ENCODE results near the gene SPAG9.

SPAG9 gene

GRCh38 chr17:50952889-50953288, 167.8 kb downstream of the SPAG9 start:
- TF ChIP-seq ZNF175 (tag by site-specific recombination; IDR thresholded peaks at IDR 0.05) (no peak), HOXA7 (CRISPR knock-in tag; IDR thresholded peaks at IDR 0.05; ENCODE audit: borderline replicate concordance) (no peak), ZNF530 (tag by site-specific recombination; IDR thresholded peaks at IDR 0.05; ENCODE audit: low read depth) (no peak), ZNF23 (tag by site-specific recombination; IDR thresholded peaks at IDR 0.05; ENCODE audit: borderline replicate concordance) (no peak), ZNF777 (tag by site-specific recombination; IDR thresholded peaks at IDR 0.05; ENCODE audit: borderline replicate concordance) (no peak), ZNF391 (tag by site-specific recombination; IDR thresholded peaks at IDR 0.05; ENCODE audit: borderline replicate concordance, low read depth) (no peak), ZNF548 (tag by site-specific recombination; IDR thresholded peaks at IDR 0.05) (no peak), ZNF341 (tag by site-specific recombination; IDR thresholded peaks at IDR 0.05; ENCODE audit: low read depth) (no peak), TCF7L2 (IDR thresholded peaks at IDR 0.05; ENCODE audit: borderline replicate concordance, low read depth, low read length) (no peak), KLF8 (tag by site-specific recombination; IDR thresholded peaks at IDR 0.05) (no peak), ZNF146 (tag by site-specific recombination; IDR thresholded peaks at IDR 0.05) (no peak)
- Histone ChIP-seq H3K36me3 (ENCODE audit: control insufficient read depth in 2 of 2, insufficient read depth in 1 of 2, low read length in 2 of 2) (no peaks in the 10 kb centered on the region), H3K4me3 (ENCODE audit: low read depth, low read length) (no peak overlapping the region), H3K27ac (ENCODE audit: extremely low read depth, low read depth, low read length) (no peak overlapping the region), H3K9me3 (ENCODE audit: control insufficient read depth, insufficient read depth, low read depth, low read length) (no peaks in the 10 kb centered on the region), H3K4me1 (ENCODE audit: control insufficient read depth, insufficient read depth, low read length) (no peaks in the 10 kb centered on the region; the same call in 1 of the 2 replicates)
- ChIA-PET POLR2A (interaction anchor here (1.1 to 4.9 kb wide), 2 partner anchors 9 to 87 kb away, joined by 3 to 106 read pairs; partner anchors contain the start of gene TOB1), CTCF (interaction anchor here (1.0 to 12.1 kb wide), 7 partner anchors 8 to 169 kb away, joined by 3 to 329 read pairs (median 10); no protein-coding TSS in a partner anchor)

GRCh38 chr17:50952013-50952412, 168.7 kb downstream of the SPAG9 start:
- ChIA-PET CTCF (interaction anchor here (0.6 to 12.1 kb wide), 8 partner anchors 89 to 169 kb away, joined by 3 to 329 read pairs (median 7); no protein-coding TSS in a partner anchor), POLR2A (interaction anchor here (1.6 kb wide), 1 partner anchor 86 kb away, joined by 9 read pairs; the partner anchor contains the start of gene TOB1)
- H3K4me3 ChIP-seq (ENCODE audit: low read depth, low read length) = no peak overlapping the region
- H3K4me1 ChIP-seq (ENCODE audit: control insufficient read depth, insufficient read depth, low read length) = no peaks in the 10 kb centered on the region; the same call in 1 of the 2 replicates
- H3K27ac ChIP-seq (ENCODE audit: extremely low read depth, low read depth, low read length) = no peak overlapping the region
- H3K36me3 ChIP-seq (ENCODE audit: control insufficient read depth in 2 of 2, insufficient read depth in 1 of 2, low read length in 2 of 2) = no peaks in the 10 kb centered on the region
- no peaks in the 10 kb centered on the region for H3K9me3 ChIP-seq (ENCODE audit: control insufficient read depth, insufficient read depth, low read depth, low read length)
- peak; percentile 64 for TF ChIP-seq SP7 (tag by site-specific recombination; IDR thresholded peaks at IDR 0.05)
- TF ChIP-seq ZNF37A (tag by site-specific recombination; IDR thresholded peaks at IDR 0.05) = no peak
- TF ChIP-seq ZNF777 (tag by site-specific recombination; IDR thresholded peaks at IDR 0.05; ENCODE audit: borderline replicate concordance) = no peak
- TF ChIP-seq ZSCAN18 (tag by site-specific recombination; IDR thresholded peaks at IDR 0.05) = no peak
- TF ChIP-seq KLF1 (tag by site-specific recombination; IDR thresholded peaks at IDR 0.05) = peak; percentile 82
- TF ChIP-seq ZBTB17 (tag by site-specific recombination; IDR thresholded peaks at IDR 0.05) = no peak
- no peak for TF ChIP-seq ZNF398 (tag by site-specific recombination; IDR thresholded peaks at IDR 0.05)
- no peak for TF ChIP-seq ZFP37 (tag by site-specific recombination; IDR thresholded peaks at IDR 0.05)
- TF ChIP-seq, protein P1, sequence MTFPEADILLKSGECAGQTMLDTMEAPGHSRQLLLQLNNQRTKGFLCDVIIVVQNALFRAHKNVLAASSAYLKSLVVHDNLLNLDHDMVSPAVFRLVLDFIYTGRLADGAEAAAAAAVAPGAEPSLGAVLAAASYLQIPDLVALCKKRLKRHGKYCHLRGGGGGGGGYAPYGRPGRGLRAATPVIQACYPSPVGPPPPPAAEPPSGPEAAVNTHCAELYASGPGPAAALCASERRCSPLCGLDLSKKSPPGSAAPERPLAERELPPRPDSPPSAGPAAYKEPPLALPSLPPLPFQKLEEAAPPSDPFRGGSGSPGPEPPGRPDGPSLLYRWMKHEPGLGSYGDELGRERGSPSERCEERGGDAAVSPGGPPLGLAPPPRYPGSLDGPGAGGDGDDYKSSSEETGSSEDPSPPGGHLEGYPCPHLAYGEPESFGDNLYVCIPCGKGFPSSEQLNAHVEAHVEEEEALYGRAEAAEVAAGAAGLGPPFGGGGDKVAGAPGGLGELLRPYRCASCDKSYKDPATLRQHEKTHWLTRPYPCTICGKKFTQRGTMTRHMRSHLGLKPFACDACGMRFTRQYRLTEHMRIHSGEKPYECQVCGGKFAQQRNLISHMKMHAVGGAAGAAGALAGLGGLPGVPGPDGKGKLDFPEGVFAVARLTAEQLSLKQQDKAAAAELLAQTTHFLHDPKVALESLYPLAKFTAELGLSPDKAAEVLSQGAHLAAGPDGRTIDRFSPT (tag by site-specific recombination; IDR thresholded peaks at IDR 0.05) = peak; percentile 90
- no peak for TF ChIP-seq SCRT1 (tag by site-specific recombination; IDR thresholded peaks at IDR 0.05; ENCODE audit: borderline replicate concordance)
- no peak for TF ChIP-seq ZNF629 (tag by site-specific recombination; IDR thresholded peaks at IDR 0.05)
- TF ChIP-seq WT1 (tag by site-specific recombination; IDR thresholded peaks at IDR 0.05) = 0 out of 2 replicates have a peak, but pooled peaks have one; percentile 27
- peak; percentile 97 for TF ChIP-seq ZFHX2 (tag by site-specific recombination; conservative IDR thresholded peaks at IDR 0.05)
- no peak for TF ChIP-seq GLI2 (tag by site-specific recombination; IDR thresholded peaks at IDR 0.05; ENCODE audit: borderline replicate concordance, low read depth)
- no peak for TF ChIP-seq ZNF658 (tag by site-specific recombination; IDR thresholded peaks at IDR 0.05)
- TF ChIP-seq BCL11A (tag by site-specific recombination; IDR thresholded peaks at IDR 0.05; ENCODE audit: low read depth) = no peak
- no peak for TF ChIP-seq ZSCAN16 (tag by site-specific recombination; IDR thresholded peaks at IDR 0.05)
- TF ChIP-seq ZNF433 (tag by site-specific recombination; IDR thresholded peaks at IDR 0.05; ENCODE audit: low read depth) = no peak
- TF ChIP-seq EGR2 (tag by site-specific recombination; IDR thresholded peaks at IDR 0.05; ENCODE audit: low read depth) = peak; percentile 96
- TF ChIP-seq KLF10 (tag by site-specific recombination; IDR thresholded peaks at IDR 0.05) = no peak
- peak; percentile 81 for TF ChIP-seq ZBTB8A (tag by site-specific recombination; IDR thresholded peaks at IDR 0.05)
- no peak for TF ChIP-seq ZNF521 (tag by site-specific recombination; IDR thresholded peaks at IDR 0.05)
